Activated CD4-positive, alpha-beta T cell treated with anti-CD3 and anti-CD28 coated beads for 48 hours (primary cell): ENCODE results near the gene MEGF11.

ENCODE experiments used
- DNase-seq: peaks from one replicate; pipeline ENCODE4 v3.0.0-alpha.2; 2020

Gene MEGF11

GRCh38 chr15:66046751-66047150 is 206.8 kb downstream of the MEGF11 start:
- no peak for DNase-seq

GRCh38 chr15:66046326-66046725 is 207.2 kb downstream of the MEGF11 start:
- DNase-seq = no peak

- no peak for DNase-seq
These were observed 208.0 kb downstream of the MEGF11 start for GRCh38 chr15:66045542-66045941.

- DNase-seq = no peak
These were observed 208.7 kb downstream of the MEGF11 start for GRCh38 chr15:66044837-66045236.

GRCh38 chr15:66043264-66043663 is 210.3 kb downstream of the MEGF11 start:
- no peak for DNase-seq

- DNase-seq = no peak
These were observed 210.9 kb downstream of the MEGF11 start for GRCh38 chr15:66042624-66043023.

- no peak for DNase-seq
These were observed 212.3 kb downstream of the MEGF11 start for GRCh38 chr15:66041276-66041675.

- no peak for DNase-seq
These were observed 213.2 kb downstream of the MEGF11 start for GRCh38 chr15:66040211-66040892.

- no peak for DNase-seq
These were observed 214.3 kb downstream of the MEGF11 start for GRCh38 chr15:66039117-66039871.

GRCh38 chr15:66038387-66039116 is 215.0 kb downstream of the MEGF11 start:
- no peak for DNase-seq

- DNase-seq = no peak
These were observed 216.7 kb downstream of the MEGF11 start for GRCh38 chr15:66036859-66037258.

- no peak for DNase-seq
These were observed 217.6 kb downstream of the MEGF11 start for GRCh38 chr15:66035901-66036300.

GRCh38 chr15:66033143-66033542 is 220.4 kb downstream of the MEGF11 start:
- DNase-seq = no peak

- DNase-seq = no peak
These were observed 221.5 kb downstream of the MEGF11 start for GRCh38 chr15:66032006-66032405.

- no peak for DNase-seq
These were observed 222.9 kb downstream of the MEGF11 start for GRCh38 chr15:66030650-66031049.

- DNase-seq = no peak
These were observed 223.9 kb downstream of the MEGF11 start for GRCh38 chr15:66029650-66030049.

GRCh38 chr15:66027268-66027805 is 226.2 kb downstream of the MEGF11 start:
- DNase-seq = no peak

GRCh38 chr15:66025972-66026371 is 227.6 kb downstream of the MEGF11 start:
- no peak for DNase-seq

GRCh38 chr15:66025015-66025452 is 228.5 kb downstream of the MEGF11 start:
- DNase-seq = no peak

GRCh38 chr15:66024116-66024515 is 229.4 kb downstream of the MEGF11 start:
- DNase-seq = no peak

- no peak for DNase-seq
These were observed 230.1 kb downstream of the MEGF11 start for GRCh38 chr15:66023311-66023972.

GRCh38 chr15:66022163-66022525 is 231.4 kb downstream of the MEGF11 start:
- no peak for DNase-seq
